Measurements from ENCODE around the gene ARHGEF40. TPM values are rescaled to one million over a fixed set of nuclear protein-coding genes. Genes with fewer than 3 reads are reported as not detected.

ARHGEF40 gene
- polyA plus RNA-seq, 1 donor (not counting 4 experiments of a cell fraction or from before 2014, with no cell fraction given): 8.7 TPM

DNA sequence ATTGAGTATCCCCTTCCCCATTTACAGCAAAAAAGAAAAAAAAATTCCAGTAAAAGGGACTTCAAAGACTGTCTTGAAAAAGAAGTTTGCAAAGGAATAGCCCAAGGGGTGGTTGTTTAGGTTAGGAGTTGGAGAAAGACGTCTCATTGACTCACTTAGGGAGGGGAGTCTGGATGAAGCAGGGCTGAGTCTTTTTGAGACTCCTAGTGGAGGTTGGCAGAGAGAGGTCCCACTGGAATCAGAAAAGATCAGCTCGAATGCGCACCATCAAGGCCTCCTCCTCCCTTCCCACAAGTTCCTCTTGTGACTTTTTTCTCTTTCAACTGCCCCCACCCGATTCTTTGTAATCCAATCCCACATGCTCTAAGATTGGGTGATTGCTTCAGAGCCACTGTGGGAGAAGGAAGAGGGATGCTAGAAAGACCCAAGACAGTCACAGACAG lies 1.9 kb downstream of the ARHGEF40 start:
- Histone ChIP-seq H3K4me3 (ENCODE audit: control insufficient read depth in 2 of 3, extremely low read depth in 1 of 3, insufficient read depth in 2 of 3, low read depth in 1 of 3, low read length in 3 of 3) (peak overlapping the region in 1 of 3 experiments; percentile 85), H2AFZ (ENCODE audit: control insufficient read depth, low read length) (peak overlapping the region; percentile 77), H3K9me1 (ENCODE audit: control insufficient read depth, extremely low read depth, insufficient read depth, low read length) (no peaks in the 10 kb centered on the region), H3K79me2 (ENCODE audit: control insufficient read depth, insufficient read depth, low read length) (no peaks in the 10 kb centered on the region), H3K9ac (ENCODE audit: control insufficient read depth, extremely low read depth, insufficient read depth, low read length) (no peak overlapping the region), H4K20me1 (ENCODE audit: control insufficient read depth, extremely low read depth, insufficient read depth, low read length) (no peaks in the 10 kb centered on the region), H3K4me1 (ENCODE audit: control insufficient read depth, extremely low read depth, insufficient read depth, low read length) (peaks cover 18% of the 10 kb centered on the region), H3K9me3 (ENCODE audit: control insufficient read depth, low read depth, low read length) (no peaks in the 10 kb centered on the region), H3K36me3 (ENCODE audit: control insufficient read depth in 2 of 2, extremely low read depth in 1 of 2, insufficient read depth in 2 of 2, low read length in 2 of 2) (peaks cover 2 to 8% of the 10 kb centered on the region in 2 experiments), H3K27me3 (ENCODE audit: control insufficient read depth, extremely low read depth, insufficient read depth, low read length) (peaks cover 17% of the 10 kb centered on the region), H3K27ac (ENCODE audit: control insufficient read depth, insufficient read depth, low read length) (no peak overlapping the region), H3K4me2 (ENCODE audit: control insufficient read depth, extremely low read depth, insufficient read depth, low read depth, low read length) (peak overlapping the region; percentile 92)
- dilution Hi-C loops (cut with MboI; ENCODE audit: extremely low pct_ligation_motif_present, low sequenced_read_pairs): no loop called here
- FAIRE-seq (peak; percentile 5), DNase-seq (ENCODE audit: low read depth, low spot score) (no peak)
- TF ChIP-seq, protein P1, sequence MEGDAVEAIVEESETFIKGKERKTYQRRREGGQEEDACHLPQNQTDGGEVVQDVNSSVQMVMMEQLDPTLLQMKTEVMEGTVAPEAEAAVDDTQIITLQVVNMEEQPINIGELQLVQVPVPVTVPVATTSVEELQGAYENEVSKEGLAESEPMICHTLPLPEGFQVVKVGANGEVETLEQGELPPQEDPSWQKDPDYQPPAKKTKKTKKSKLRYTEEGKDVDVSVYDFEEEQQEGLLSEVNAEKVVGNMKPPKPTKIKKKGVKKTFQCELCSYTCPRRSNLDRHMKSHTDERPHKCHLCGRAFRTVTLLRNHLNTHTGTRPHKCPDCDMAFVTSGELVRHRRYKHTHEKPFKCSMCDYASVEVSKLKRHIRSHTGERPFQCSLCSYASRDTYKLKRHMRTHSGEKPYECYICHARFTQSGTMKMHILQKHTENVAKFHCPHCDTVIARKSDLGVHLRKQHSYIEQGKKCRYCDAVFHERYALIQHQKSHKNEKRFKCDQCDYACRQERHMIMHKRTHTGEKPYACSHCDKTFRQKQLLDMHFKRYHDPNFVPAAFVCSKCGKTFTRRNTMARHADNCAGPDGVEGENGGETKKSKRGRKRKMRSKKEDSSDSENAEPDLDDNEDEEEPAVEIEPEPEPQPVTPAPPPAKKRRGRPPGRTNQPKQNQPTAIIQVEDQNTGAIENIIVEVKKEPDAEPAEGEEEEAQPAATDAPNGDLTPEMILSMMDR (optimal IDR thresholded peaks at IDR 0.05 in 1 of 3, IDR thresholded peaks at IDR 0.05 in 1 of 3, conservative IDR thresholded peaks at IDR 0.05 in 1 of 3; ENCODE audit: extremely low read depth in 1 of 3, insufficient read depth in 2 of 3, low read length in 3 of 3): peak in 1 of 3 experiments; percentile 8
- TF ChIP-seq EZH2 (IDR thresholded peaks at IDR 0.05; ENCODE audit: low read length): no peak

DNA sequence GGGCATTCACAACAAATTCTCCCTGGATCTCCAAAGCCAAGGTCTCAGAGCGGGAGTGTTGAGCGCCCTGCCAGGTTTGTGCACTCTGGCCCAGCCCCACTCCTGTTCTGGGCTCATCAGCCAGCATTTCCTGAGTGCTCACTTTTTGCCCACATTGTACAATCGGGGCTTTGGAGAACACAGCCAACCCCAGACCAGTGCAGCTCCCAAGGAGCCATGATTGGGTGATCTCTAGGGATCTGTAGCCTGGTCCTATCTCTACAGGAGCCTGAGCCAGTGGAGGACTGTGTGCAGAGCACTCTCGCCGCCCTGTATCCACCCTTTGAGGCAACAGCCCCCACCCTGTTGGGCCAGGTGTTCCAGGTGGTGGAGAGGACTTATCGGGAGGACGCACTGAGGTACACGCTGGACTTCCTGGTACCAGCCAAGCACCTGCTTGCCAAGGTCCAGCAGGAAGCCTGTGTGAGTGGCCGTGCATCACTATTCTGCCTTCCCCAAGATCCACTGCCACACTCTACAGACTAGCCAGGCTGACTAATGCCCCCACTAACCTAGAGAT lies 2.8 kb downstream of the ARHGEF40 start:
- Histone ChIP-seq H3K9ac (ENCODE audit: control insufficient read depth, extremely low read depth, insufficient read depth, low read length) (no peak overlapping the region), H4K20me1 (ENCODE audit: control insufficient read depth, extremely low read depth, insufficient read depth, low read length) (no peaks in the 10 kb centered on the region), H3K9me1 (ENCODE audit: control insufficient read depth, extremely low read depth, insufficient read depth, low read length) (no peaks in the 10 kb centered on the region), H3K27ac (ENCODE audit: control insufficient read depth, insufficient read depth, low read length) (no peak overlapping the region), H3K27me3 (ENCODE audit: control insufficient read depth, extremely low read depth, insufficient read depth, low read length) (peaks cover 17% of the 10 kb centered on the region), H3K79me2 (ENCODE audit: control insufficient read depth, insufficient read depth, low read length) (no peaks in the 10 kb centered on the region), H3K4me1 (ENCODE audit: control insufficient read depth, extremely low read depth, insufficient read depth, low read length) (peaks cover 18% of the 10 kb centered on the region), H3K9me3 (ENCODE audit: control insufficient read depth, low read depth, low read length) (no peaks in the 10 kb centered on the region), H3K4me3 (ENCODE audit: control insufficient read depth in 2 of 3, extremely low read depth in 1 of 3, insufficient read depth in 2 of 3, low read depth in 1 of 3, low read length in 3 of 3) (no peak overlapping the region), H2AFZ (ENCODE audit: control insufficient read depth, low read length) (no peak overlapping the region), H3K36me3 (ENCODE audit: control insufficient read depth in 2 of 2, extremely low read depth in 1 of 2, insufficient read depth in 2 of 2, low read length in 2 of 2) (peaks cover 2 to 8% of the 10 kb centered on the region in 2 experiments), H3K4me2 (ENCODE audit: control insufficient read depth, extremely low read depth, insufficient read depth, low read depth, low read length) (no peak overlapping the region)
- TF ChIP-seq EZH2 (IDR thresholded peaks at IDR 0.05; ENCODE audit: low read length): no peak
- TF ChIP-seq, protein P1 (optimal IDR thresholded peaks at IDR 0.05 in 1 of 3, IDR thresholded peaks at IDR 0.05 in 1 of 3, conservative IDR thresholded peaks at IDR 0.05 in 1 of 3; ENCODE audit: extremely low read depth in 1 of 3, insufficient read depth in 2 of 3, low read length in 3 of 3): no peak
- no peak for DNase-seq (ENCODE audit: low read depth, low spot score)
- dilution Hi-C loops (cut with MboI; ENCODE audit: extremely low pct_ligation_motif_present, low sequenced_read_pairs): no loop called here
- FAIRE-seq: no peak
